H1 (cell line): ENCODE data around the gene MYO18A. TPM values are rescaled to one million over a fixed set of nuclear protein-coding genes. Genes with fewer than 3 reads are reported as not detected.

Experiments
- CBX8 ChIP-seq: fragments of 300-800, 300-1000 bp; sonication (generic); IDR thresholded peaks from 2 replicates; pipeline ENCODE4 v1.7.1; 2016; ENCODE audit warnings: low read depth, low read length, borderline replicate concordance
- FOSL1 ChIP-seq: IDR thresholded peaks from 2 replicates; pipeline ENCODE4 v1.6.1; 2011; ENCODE audit warnings: mild to moderate bottlenecking, low read depth, low read length, moderate library complexity; ENCODE audit not compliant: insufficient read depth
- NANOG ChIP-seq: IDR thresholded peaks from 2 replicates; pipeline ENCODE4 v1.6.1; 2011; ENCODE audit warnings: low read length, low read depth, mild to moderate bottlenecking, inconsistent platforms; ENCODE audit not compliant: insufficient read depth, poor library complexity, severe bottlenecking
- TBP ChIP-seq: IDR thresholded peaks from 2 replicates; pipeline ENCODE4 v1.6.1; 2011; ENCODE audit warnings: low read depth, low read length, improper control_type of control experiment
- polyA plus RNA-seq, 7 experiments: library from polyadenylated mRNA; depleted of rRNA in 3 of 7; stranded (reverse) in 5 of 7; unstranded in 2 of 7; fragments of >200 nt in 5 of 7; fragments of 200-250 nt in 2 of 7; gene quantifications; 1 replicate in 5 of 7; 2 replicates in 1 of 7; 4 replicates in 1 of 7; pipeline versions ENCODE4 v1.2.1 to v1.2.3, GENCODE V29; 2011 to 2013; ENCODE audit warnings: missing spikeins in 2 of 7, mixed read lengths in 2 of 7
- total RNA-seq: library from RNA; stranded (reverse); fragmentation: NEBNext Ultra II Directional; extraction: Animal tissue kit (Norgen Biotek cat#: 25700); gene quantifications from 2 replicates; pipeline ENCODE4 v1.2.1, GENCODE V29; 2021

MYO18A gene
- total and polyA plus RNA-seq, 2 of the 8 experiments (the other 6 are each of a cell fraction or from before 2014, with no cell fraction given): 7.6 to 43.8 TPM

DNA sequence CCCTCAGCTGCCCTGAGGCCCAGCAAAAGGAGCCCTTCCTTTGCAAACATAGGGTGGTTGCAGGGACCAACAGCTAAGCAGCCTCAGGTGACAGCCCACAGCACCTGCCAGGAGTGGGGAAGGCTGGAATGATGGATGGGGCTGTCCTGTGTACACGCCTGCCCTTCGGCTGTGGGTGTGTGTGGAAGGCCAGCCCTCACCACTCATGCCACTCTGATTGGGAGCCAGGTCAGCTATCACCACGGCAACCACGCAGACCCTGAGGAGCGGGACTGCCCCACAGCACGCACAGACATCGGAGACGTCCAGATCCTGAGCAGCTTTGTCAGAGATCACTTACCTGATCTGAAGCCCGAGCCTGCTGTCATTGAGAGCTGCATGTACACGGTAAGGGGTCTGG, 125.4 kb downstream of the MYO18A start (continued):
- no peak for TF ChIP-seq NANOG
- no peak for TF ChIP-seq TBP
- TF ChIP-seq CBX8: no peak
- TF ChIP-seq FOSL1: no peak
